Measurements from ENCODE around the gene TRAF3IP3. TPM values are rescaled to one million over a fixed set of nuclear protein-coding genes. Genes with fewer than 3 reads are reported as not detected.

TRAF3IP3 gene
- total RNA-seq, 2 donors from 2014 or later, result 3.6 to 4.7 TPM

GRCh38 chr1:209758400-209758799 lies 2.5 kb downstream of the TRAF3IP3 start:
- Histone ChIP-seq H3K27ac (no peak overlapping the region), H3K4me1 (no peaks in the 10 kb centered on the region), H3K4me3 (no peak overlapping the region), H3K36me3 (replicated peaks in 1 of 2; ENCODE audit: insufficient read depth in 1 of 2, low read depth in 2 of 2) (no peaks in the 10 kb centered on the region), H3K9me3 (no peaks in the 10 kb centered on the region), H3K27me3 (no peaks in the 10 kb centered on the region)
- ATAC-seq (no peak), DNase-seq (no peak)
- intact Hi-C loops (cut with DNase I), result no loop called here
- WGBS, 2 donors, result 60 to 61% methylated on average over 3 of the region's 3 CpGs
- TF ChIP-seq, protein P1, sequence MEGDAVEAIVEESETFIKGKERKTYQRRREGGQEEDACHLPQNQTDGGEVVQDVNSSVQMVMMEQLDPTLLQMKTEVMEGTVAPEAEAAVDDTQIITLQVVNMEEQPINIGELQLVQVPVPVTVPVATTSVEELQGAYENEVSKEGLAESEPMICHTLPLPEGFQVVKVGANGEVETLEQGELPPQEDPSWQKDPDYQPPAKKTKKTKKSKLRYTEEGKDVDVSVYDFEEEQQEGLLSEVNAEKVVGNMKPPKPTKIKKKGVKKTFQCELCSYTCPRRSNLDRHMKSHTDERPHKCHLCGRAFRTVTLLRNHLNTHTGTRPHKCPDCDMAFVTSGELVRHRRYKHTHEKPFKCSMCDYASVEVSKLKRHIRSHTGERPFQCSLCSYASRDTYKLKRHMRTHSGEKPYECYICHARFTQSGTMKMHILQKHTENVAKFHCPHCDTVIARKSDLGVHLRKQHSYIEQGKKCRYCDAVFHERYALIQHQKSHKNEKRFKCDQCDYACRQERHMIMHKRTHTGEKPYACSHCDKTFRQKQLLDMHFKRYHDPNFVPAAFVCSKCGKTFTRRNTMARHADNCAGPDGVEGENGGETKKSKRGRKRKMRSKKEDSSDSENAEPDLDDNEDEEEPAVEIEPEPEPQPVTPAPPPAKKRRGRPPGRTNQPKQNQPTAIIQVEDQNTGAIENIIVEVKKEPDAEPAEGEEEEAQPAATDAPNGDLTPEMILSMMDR (IDR thresholded peaks at IDR 0.05), result no peak
- no peak for TF ChIP-seq POLR2A (IDR thresholded peaks at IDR 0.05)

DNA sequence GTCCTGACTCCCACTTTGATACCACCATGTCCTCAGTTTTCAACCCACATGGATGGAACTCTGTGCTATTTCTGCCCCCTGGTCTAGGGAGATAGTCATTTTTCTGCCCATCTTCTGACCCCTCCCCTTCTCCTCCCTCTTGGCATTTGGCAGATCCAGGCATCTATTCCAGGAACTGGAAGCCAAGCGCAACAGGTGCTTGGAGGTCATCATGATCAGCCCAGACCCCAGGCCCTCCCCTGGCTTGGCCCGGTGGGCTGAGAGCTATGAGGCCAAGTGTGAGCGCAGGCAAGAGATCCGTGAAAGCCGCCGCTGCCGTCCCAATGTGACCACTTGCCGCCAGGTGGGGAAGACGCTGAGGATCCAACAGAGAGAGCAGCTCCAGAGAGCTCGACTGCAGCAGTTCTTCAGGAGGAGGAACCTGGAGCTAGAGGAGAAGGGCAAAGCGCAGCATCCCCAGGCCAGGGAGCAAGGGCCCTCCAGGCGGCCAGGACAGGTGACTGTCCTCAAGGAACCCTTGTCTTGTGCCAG lies 4.0 kb downstream of the TRAF3IP3 start:
- Histone ChIP-seq H3K4me3 (no peak overlapping the region), H3K27ac (no peak overlapping the region), H3K27me3 (no peaks in the 10 kb centered on the region), H3K36me3 (replicated peaks in 1 of 2; ENCODE audit: insufficient read depth in 1 of 2, low read depth in 2 of 2) (no peaks in the 10 kb centered on the region), H3K4me1 (no peaks in the 10 kb centered on the region), H3K9me3 (no peaks in the 10 kb centered on the region)
- ATAC-seq (no peak), DNase-seq (no peak)
- TF ChIP-seq POLR2A (IDR thresholded peaks at IDR 0.05), result no peak
- TF ChIP-seq, protein P1 (IDR thresholded peaks at IDR 0.05), result no peak
- intact Hi-C loops (cut with DNase I), result no loop called here
- WGBS, 2 donors, result 92 to 94% methylated on average over 10 to 12 of the region's 12 CpGs

GRCh38 chr1:209761011-209761635 lies 5.3 kb downstream of the TRAF3IP3 start:
- DNase-seq (no peak), ATAC-seq (no peak)
- H3K27me3 ChIP-seq, result no peaks in the 10 kb centered on the region
- H3K36me3 ChIP-seq (replicated peaks in 1 of 2; ENCODE audit: insufficient read depth in 1 of 2, low read depth in 2 of 2), result no peaks in the 10 kb centered on the region
- no peaks in the 10 kb centered on the region for H3K9me3 ChIP-seq
- no peak overlapping the region for H3K4me3 ChIP-seq
- intact Hi-C loops (cut with DNase I), result no loop called here
- TF ChIP-seq POLR2A (IDR thresholded peaks at IDR 0.05), result no peak
- TF ChIP-seq, protein P1 (IDR thresholded peaks at IDR 0.05), result no peak
- no peak overlapping the region for H3K27ac ChIP-seq
- no peaks in the 10 kb centered on the region for H3K4me1 ChIP-seq

DNA sequence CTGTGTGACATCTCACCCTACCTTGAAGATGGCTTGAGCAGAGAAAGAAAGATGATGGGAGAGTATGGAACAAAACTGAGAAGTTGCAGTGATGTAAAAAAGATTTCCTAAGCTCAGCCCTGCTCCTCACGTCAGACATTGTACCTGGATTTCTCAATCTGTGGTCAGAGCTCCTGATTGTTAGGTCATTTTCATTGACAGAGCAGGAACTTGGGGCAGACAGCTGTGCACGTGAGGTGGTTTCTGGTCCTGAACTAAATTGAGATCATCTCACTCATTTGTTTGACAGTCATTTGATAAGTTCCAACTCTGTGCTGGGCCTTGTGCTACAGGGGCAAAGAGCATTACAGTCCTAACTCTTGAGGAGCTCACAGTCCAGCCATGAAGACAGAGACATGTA lies 10.2 kb downstream of the TRAF3IP3 start:
- DNase-seq, result no peak
- 40 to 48% methylated on average over 2 of the region's 2 CpGs for WGBS, 2 donors
- H3K27ac ChIP-seq, result no peak overlapping the region

More for the DNA sequence above, 10.2 kb downstream of the TRAF3IP3 start:
- ATAC-seq, result no peak
- Histone ChIP-seq H3K9me3 (no peaks in the 10 kb centered on the region), H3K27me3 (no peaks in the 10 kb centered on the region), H3K4me1 (peaks cover 15% of the 10 kb centered on the region), H3K36me3 (replicated peaks in 1 of 2; ENCODE audit: insufficient read depth in 1 of 2, low read depth in 2 of 2) (no peaks in the 10 kb centered on the region), H3K4me3 (no peak overlapping the region)
- TF ChIP-seq, protein P1 (IDR thresholded peaks at IDR 0.05), result no peak
- TF ChIP-seq POLR2A (IDR thresholded peaks at IDR 0.05), result no peak
- intact Hi-C loops (cut with DNase I), result no loop called here

Measured in body of pancreas (tissue), 4 donors.